GM12892 (cell line): ENCODE results near the gene STH.

Experiments
- POLR2AphosphoS5 ChIP-seq: IDR thresholded peaks from 2 replicates; pipeline ENCODE4 v1.6.1; 2011; ENCODE audit warnings: low read depth, low read length, control low read depth
- TAF1 ChIP-seq: IDR thresholded peaks from 2 replicates; pipeline ENCODE4 v1.6.1; 2011; ENCODE audit warnings: low read depth, mild to moderate bottlenecking, control low read depth, low read length, borderline replicate concordance

DNA sequence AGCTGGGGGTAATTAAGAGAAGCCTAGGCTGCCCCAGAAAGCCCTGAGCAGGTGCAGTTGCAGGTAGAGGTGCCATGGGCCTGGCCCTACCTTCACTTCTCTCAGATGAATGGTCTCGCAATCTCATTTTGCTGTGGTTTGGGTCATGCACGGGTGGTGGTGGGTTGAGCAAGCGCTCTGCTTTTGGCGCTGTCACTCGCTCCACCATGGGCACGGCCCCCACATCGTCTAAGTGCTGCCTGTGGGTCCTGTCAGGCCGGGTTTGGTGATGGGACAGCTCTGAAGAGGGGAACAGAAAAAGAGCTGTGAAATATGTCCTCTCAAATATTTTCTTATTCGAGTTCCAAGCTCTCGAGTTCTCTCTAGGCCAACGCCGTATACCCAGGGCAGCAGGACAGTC, 39.9 kb downstream of the STH start:
- TF ChIP-seq POLR2AphosphoS5 (no peak), TAF1 (no peak)
